Endodermal cell (in vitro differentiated cells): Measurements from ENCODE around the gene SLC7A10. TPM values are rescaled to one million over a fixed set of nuclear protein-coding genes. Genes with fewer than 3 reads are reported as not detected.

Source experiments
- DNase-seq: peaks from one replicate; pipeline ENCODE4 v3.0.0-alpha.2; 2017
- H3K27ac ChIP-seq: 2 replicates; pipeline ENCODE4 v1.5.1; 2013; ENCODE audit warnings: mild to moderate bottlenecking, low read depth, low read length, moderate library complexity
- H3K27me3 ChIP-seq: 2 replicates; pipeline ENCODE4 v1.6.1; 2013; ENCODE audit warnings: mild to moderate bottlenecking, low read length, moderate library complexity; ENCODE audit not compliant: insufficient read depth, control insufficient read depth, poor library complexity, severe bottlenecking
- H3K36me3 ChIP-seq: 2 replicates; pipeline ENCODE4 v1.7.0; 2013; ENCODE audit warnings: mild to moderate bottlenecking, low read length, moderate library complexity; ENCODE audit not compliant: control insufficient read depth, insufficient read depth
- H3K4me1 ChIP-seq: one replicate; pipeline ENCODE4 v1.7.0; 2013; ENCODE audit warnings: low read length; ENCODE audit not compliant: control insufficient read depth, insufficient read depth
- H3K4me3 ChIP-seq: 2 replicates; pipeline ENCODE4 v1.5.1; 2013; ENCODE audit warnings: mild to moderate bottlenecking, low read length, moderate library complexity
- H3K9ac ChIP-seq: 2 replicates; pipeline ENCODE4 v1.6.1; 2013; ENCODE audit warnings: mild to moderate bottlenecking, low read length, moderate library complexity; ENCODE audit not compliant: poor library complexity, severe bottlenecking; ENCODE audit errors: extremely low read depth
- H3K9me3 ChIP-seq: 2 replicates; pipeline ENCODE4 v1.6.1; 2013; ENCODE audit warnings: mild to moderate bottlenecking, low read length, moderate library complexity; ENCODE audit not compliant: control insufficient read depth
- H3K27ac Mint-ChIP-seq: 2 replicates; pipeline ENCODE4 v1.8.0; 2020; ENCODE audit warnings: mixed read lengths
- H3K27me3 Mint-ChIP-seq: 2 replicates; pipeline ENCODE4 v1.8.0; 2021; ENCODE audit warnings: mild to moderate bottlenecking, mixed read lengths; ENCODE audit not compliant: insufficient read depth
- H3K36me3 Mint-ChIP-seq: 2 replicates; pipeline ENCODE4 v1.8.0; 2020; ENCODE audit warnings: low read depth, mixed read lengths
- H3K4me1 Mint-ChIP-seq: 2 replicates; pipeline ENCODE4 v1.8.0; 2020; ENCODE audit warnings: mixed read lengths
- H3K4me3 Mint-ChIP-seq: 2 replicates; pipeline ENCODE4 v1.8.0; 2020; ENCODE audit warnings: mild to moderate bottlenecking, moderate library complexity, mixed read lengths
- H3K9me3 Mint-ChIP-seq: 2 replicates; pipeline ENCODE4 v1.8.0; 2020; ENCODE audit warnings: mild to moderate bottlenecking, mixed read lengths
- CTCF ChIP-seq: fragments of 200-600 bp; sonication (generic); conservative IDR thresholded peaks from 2 replicates; pipeline ENCODE4 v1.5.0; 2021; ENCODE audit warnings: antibody characterized with exemption, mild to moderate bottlenecking
- WGBS, 2 experiments: methylation state at CpG; one replicate each; pipeline versions ENCODE4 v1.1.5 to v1.1.7; 2013; ENCODE audit warnings: missing lambda C conversion rate in 2 of 2, mixed read lengths in 1 of 2; ENCODE audit not compliant: insufficient coverage in 1 of 2, insufficient read length in 1 of 2; 5-methylcytosine and 5-hydroxymethylcytosine counted together
- total RNA-seq, 2 donors: library from RNA; stranded (reverse); fragmentation: NEBNext Ultra II Directional in 1 of 2; extraction: Animal tissue kit (Norgen Biotek cat#: 25700) in 1 of 2; gene quantifications; 2 replicates in 1 of 2; 3 replicates in 1 of 2; pipeline ENCODE4 v1.2.1, GENCODE V29; 2021

Gene SLC7A10
- total RNA-seq, 2 donors from 2014 or later: 0.35 TPM; not detected in 1

- no peaks in the 10 kb centered on the region for H3K36me3 ChIP-seq
- WGBS, 2 experiments: 86 to 89% methylated on average over 8 to 10 of the region's 10 CpGs
- no peaks in the 10 kb centered on the region for H3K9me3 ChIP-seq
- no peak overlapping the region for H3K4me3 ChIP-seq
- Mint-ChIP-seq H3K9me3 (no peaks in the 10 kb centered on the region), H3K36me3 (no peaks in the 10 kb centered on the region), H3K27me3 (peaks cover 7% of the 10 kb centered on the region), H3K4me1 (no peaks in the 10 kb centered on the region), H3K4me3 (no peak overlapping the region), H3K27ac (no peak overlapping the region)
- H3K27ac ChIP-seq: no peak overlapping the region
- no peaks in the 10 kb centered on the region for H3K4me1 ChIP-seq
- H3K9ac ChIP-seq: no peak overlapping the region
- DNase-seq: no peak
- TF ChIP-seq CTCF: no peak
- H3K27me3 ChIP-seq: no peaks in the 10 kb centered on the region
Observed at GRCh38 chr19:33239223-33239975, 13.7 kb upstream of the SLC7A10 start.

- Mint-ChIP-seq H3K36me3 (no peaks in the 10 kb centered on the region), H3K4me3 (no peak overlapping the region), H3K4me1 (no peaks in the 10 kb centered on the region), H3K9me3 (no peaks in the 10 kb centered on the region), H3K27me3 (peaks cover 6% of the 10 kb centered on the region), H3K27ac (peak overlapping the region; percentile 26)
- Histone ChIP-seq H3K4me1 (no peaks in the 10 kb centered on the region), H3K27me3 (no peaks in the 10 kb centered on the region), H3K36me3 (no peaks in the 10 kb centered on the region), H3K27ac (no peak overlapping the region), H3K4me3 (no peak overlapping the region), H3K9ac (no peak overlapping the region), H3K9me3 (no peaks in the 10 kb centered on the region)
- no peak for DNase-seq
- 94 to 100% methylated on average over 2 to 10 of the region's 10 CpGs for WGBS, 2 experiments
- TF ChIP-seq CTCF: no peak
Observed at GRCh38 chr19:33238481-33239149, 13.0 kb upstream of the SLC7A10 start.

- no peak for DNase-seq
- H3K4me3 ChIP-seq: no peak overlapping the region
- no peak overlapping the region for H3K27ac ChIP-seq
- no peaks in the 10 kb centered on the region for H3K27me3 ChIP-seq
- Mint-ChIP-seq H3K36me3 (no peaks in the 10 kb centered on the region), H3K9me3 (no peaks in the 10 kb centered on the region), H3K4me1 (no peaks in the 10 kb centered on the region), H3K27me3 (peaks cover 6% of the 10 kb centered on the region), H3K4me3 (no peak overlapping the region), H3K27ac (no peak overlapping the region)
- H3K36me3 ChIP-seq: no peaks in the 10 kb centered on the region
- H3K9me3 ChIP-seq: no peaks in the 10 kb centered on the region
- no peaks in the 10 kb centered on the region for H3K4me1 ChIP-seq
- peak; percentile 25 for TF ChIP-seq CTCF
- no peak overlapping the region for H3K9ac ChIP-seq
- WGBS, 2 experiments: 88 to 94% methylated on average over 9 to 16 of the region's 16 CpGs
Observed at GRCh38 chr19:33236696-33237390, 11.2 kb upstream of the SLC7A10 start.
